ENCODE data around the gene SORCS2. TPM values are rescaled to one million over a fixed set of nuclear protein-coding genes. Genes with fewer than 3 reads are reported as not detected.

Gene SORCS2
- total and polyA plus RNA-seq, 8 donors: 4.6 to 9.7 (median 7.2) TPM

DNA sequence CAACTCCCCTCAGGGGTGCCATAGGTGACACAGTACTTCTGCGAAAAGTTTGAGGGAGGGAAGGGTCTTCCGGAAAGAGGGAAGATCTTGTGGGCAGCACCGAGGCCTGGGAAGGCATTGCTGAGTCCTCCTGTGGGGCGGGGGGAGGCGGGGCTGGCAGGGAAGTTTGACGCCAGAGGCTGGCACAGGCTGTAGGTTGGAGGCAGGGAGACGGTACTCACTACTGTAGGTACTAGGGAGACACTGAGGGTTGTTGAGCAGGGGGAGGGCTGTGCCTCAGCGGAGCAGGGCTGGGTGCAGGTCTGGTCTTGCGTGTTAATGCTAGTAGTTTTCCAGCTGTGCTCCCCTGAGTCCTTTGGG is 265.7 kb downstream of the SORCS2 start:
- no peaks in the 10 kb centered on the region for H3K36me3 ChIP-seq
- H3K27ac ChIP-seq: no peak overlapping the region
- TF ChIP-seq, protein P1, sequence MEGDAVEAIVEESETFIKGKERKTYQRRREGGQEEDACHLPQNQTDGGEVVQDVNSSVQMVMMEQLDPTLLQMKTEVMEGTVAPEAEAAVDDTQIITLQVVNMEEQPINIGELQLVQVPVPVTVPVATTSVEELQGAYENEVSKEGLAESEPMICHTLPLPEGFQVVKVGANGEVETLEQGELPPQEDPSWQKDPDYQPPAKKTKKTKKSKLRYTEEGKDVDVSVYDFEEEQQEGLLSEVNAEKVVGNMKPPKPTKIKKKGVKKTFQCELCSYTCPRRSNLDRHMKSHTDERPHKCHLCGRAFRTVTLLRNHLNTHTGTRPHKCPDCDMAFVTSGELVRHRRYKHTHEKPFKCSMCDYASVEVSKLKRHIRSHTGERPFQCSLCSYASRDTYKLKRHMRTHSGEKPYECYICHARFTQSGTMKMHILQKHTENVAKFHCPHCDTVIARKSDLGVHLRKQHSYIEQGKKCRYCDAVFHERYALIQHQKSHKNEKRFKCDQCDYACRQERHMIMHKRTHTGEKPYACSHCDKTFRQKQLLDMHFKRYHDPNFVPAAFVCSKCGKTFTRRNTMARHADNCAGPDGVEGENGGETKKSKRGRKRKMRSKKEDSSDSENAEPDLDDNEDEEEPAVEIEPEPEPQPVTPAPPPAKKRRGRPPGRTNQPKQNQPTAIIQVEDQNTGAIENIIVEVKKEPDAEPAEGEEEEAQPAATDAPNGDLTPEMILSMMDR (IDR thresholded peaks at IDR 0.05): no peak
- intact Hi-C loops (cut with DNase I): no loop called here
- ATAC-seq (no peak), DNase-seq (peak in 1 of 4 donors; percentile 61)
- no peaks in the 10 kb centered on the region for H3K9me3 ChIP-seq
- H3K4me1 ChIP-seq: no peaks in the 10 kb centered on the region
- no peak overlapping the region for H3K4me3 ChIP-seq
- peaks cover 0 to 15% of the 10 kb centered on the region in 2 donors for H3K27me3 ChIP-seq

GRCh38 chr4:7458477-7458876 is 266.1 kb downstream of the SORCS2 start:
- H3K27me3 ChIP-seq: peaks cover 0 to 15% of the 10 kb centered on the region in 2 donors
- H3K4me3 ChIP-seq: no peak overlapping the region
- no peak overlapping the region for H3K27ac ChIP-seq
- H3K36me3 ChIP-seq: no peaks in the 10 kb centered on the region
- TF ChIP-seq, protein P1 (IDR thresholded peaks at IDR 0.05): no peak
- DNase-seq: peak in 1 of 4 donors; percentile 28
- no peaks in the 10 kb centered on the region for H3K4me1 ChIP-seq
- no peaks in the 10 kb centered on the region for H3K9me3 ChIP-seq
- no peak for ATAC-seq
- intact Hi-C loops (cut with DNase I): no loop called here

DNA sequence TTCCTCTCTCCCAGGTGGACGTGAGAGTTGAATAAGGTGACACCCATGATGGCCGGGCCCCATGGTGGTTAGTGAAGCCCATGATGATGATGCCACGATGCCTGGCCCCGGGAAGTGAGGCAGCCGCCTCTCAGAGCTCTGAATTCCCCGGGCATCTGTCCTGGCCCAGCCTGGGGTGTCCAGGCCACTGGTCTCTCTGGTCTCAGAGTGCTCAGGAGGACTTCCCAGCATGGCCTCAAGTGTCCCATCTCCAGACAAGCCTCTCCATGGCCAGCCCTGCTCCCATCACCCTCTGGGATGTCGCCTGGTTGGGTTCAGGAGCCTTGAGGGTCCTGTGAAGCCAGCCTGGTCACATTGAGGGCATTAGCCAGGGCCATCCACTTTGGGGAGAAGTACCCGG is 267.1 kb downstream of the SORCS2 start:
- Histone ChIP-seq H3K9me3 (no peaks in the 10 kb centered on the region), H3K27ac (no peak overlapping the region), H3K36me3 (no peaks in the 10 kb centered on the region), H3K4me1 (no peaks in the 10 kb centered on the region), H3K4me3 (no peak overlapping the region), H3K27me3 (peaks cover 0 to 15% of the 10 kb centered on the region in 2 donors)
- intact Hi-C loops (cut with DNase I): no loop called here
- DNase-seq: peak in 1 of 4 donors; percentile 40
- TF ChIP-seq, protein P1 (IDR thresholded peaks at IDR 0.05): no peak
- ATAC-seq: no peak

DNA sequence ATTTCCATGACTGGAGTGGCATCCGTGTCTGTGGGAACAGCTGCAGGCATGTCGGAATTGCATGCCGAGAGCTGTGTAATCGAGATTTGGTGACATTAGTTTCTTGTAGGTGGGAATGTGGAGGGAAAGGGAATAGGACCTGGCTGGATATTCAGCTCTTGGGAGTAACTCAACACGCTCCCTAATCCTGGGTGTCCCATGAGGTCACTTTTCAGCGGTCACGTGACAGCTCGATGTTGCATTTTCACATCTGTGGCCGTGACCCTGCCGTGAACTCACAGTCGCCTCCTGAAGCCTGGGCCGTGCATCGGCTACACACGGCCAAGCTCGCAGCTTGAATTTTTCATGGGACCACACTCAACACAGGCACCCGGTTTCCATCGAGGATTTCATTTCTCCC is 268.2 kb downstream of the SORCS2 start:
- DNase-seq: peak in 1 of 4 donors; percentile 40
- TF ChIP-seq, protein P1 (IDR thresholded peaks at IDR 0.05): no peak
- intact Hi-C loops (cut with DNase I): no loop called here
- Histone ChIP-seq H3K4me1 (no peaks in the 10 kb centered on the region), H3K9me3 (no peaks in the 10 kb centered on the region), H3K27ac (no peak overlapping the region), H3K36me3 (no peaks in the 10 kb centered on the region), H3K4me3 (no peak overlapping the region), H3K27me3 (peaks cover 0 to 15% of the 10 kb centered on the region in 2 donors)
- no peak for ATAC-seq

DNA sequence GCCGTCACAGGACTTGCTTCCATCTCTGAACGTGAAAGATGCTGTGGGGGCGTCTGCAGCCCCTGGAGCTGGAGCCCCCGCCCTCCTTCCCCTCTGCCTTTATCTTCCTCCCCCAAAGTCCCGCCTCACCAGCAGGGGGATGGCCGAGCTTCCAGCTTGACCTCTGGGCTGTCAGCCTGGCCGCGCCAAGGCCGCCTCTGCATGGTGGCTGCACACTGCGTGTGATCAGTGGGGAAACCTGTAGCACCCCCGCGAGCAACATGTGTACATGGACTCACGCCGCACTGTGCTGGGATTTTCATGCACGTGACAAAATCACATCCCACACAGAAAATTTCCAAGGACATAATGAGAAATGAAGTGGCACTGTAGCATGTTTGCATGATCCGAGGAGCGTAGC is 268.9 kb downstream of the SORCS2 start:
- DNase-seq (peak in 1 of 4 donors; percentile 66), ATAC-seq (no peak)
- Histone ChIP-seq H3K9me3 (no peaks in the 10 kb centered on the region), H3K4me1 (no peaks in the 10 kb centered on the region), H3K27ac (no peak overlapping the region), H3K4me3 (no peak overlapping the region), H3K36me3 (no peaks in the 10 kb centered on the region), H3K27me3 (peaks cover 0 to 15% of the 10 kb centered on the region in 2 donors)
- intact Hi-C loops (cut with DNase I): no loop called here
- TF ChIP-seq, protein P1 (IDR thresholded peaks at IDR 0.05): no peak

Data from left lung (tissue), 10 donors.